Left cardiac atrium (tissue), 4 donors: ENCODE results near the gene STX8. TPM values are rescaled to one million over a fixed set of nuclear protein-coding genes. Genes with fewer than 3 reads are reported as not detected.
"Not testable (repeated sequence)": the region's sequence is repeated elsewhere in the genome, so short reads cannot be mapped to it uniquely, and the experiment has no call there.

Experiments
- ATAC-seq, 2 donors: fragments of 200-7000 bp; cut with Tn5 transposase; one replicate each; pipeline ENCODE4 v1.9.1; 2020; ENCODE audit warnings: mild to moderate bottlenecking in 2 of 2, moderate library complexity in 2 of 2
- DNase-seq: peaks from one replicate; pipeline ENCODE4 v3.0.0-alpha.2; 2020
- intact Hi-C, 2 donors: fragments of 100-400 bp; cut with DNase I; formaldehyde crosslinking; loops; one replicate each; pipeline versions ENCODE4 v1.14.1 to v1.15.1; 2022 to 2023
- long read RNA-seq: library from polyadenylated mRNA; unstranded; transcript quantifications from one replicate; pipeline ENCODE4 v2.0.0, GENCODE V29; 2021
- total RNA-seq, 2 donors: library from RNA; stranded (reverse); fragmentation: NEBNext Ultra II Directional; extraction: Animal tissue kit (Norgen Biotek cat#: 25700); gene quantifications; one replicate each; pipeline ENCODE4 v1.2.1, GENCODE V29; 2021
- donor health status: DM: no; HTN: yes; CAD: no.
- donor health status: DM: no; HTN: yes; CAD: no; lungs with severe emphysema.
- donor health status: DM: yes; HTN: yes; CAD: no.
- donor health status: Dilated cardiomyopathy.

The STX8 gene
- total RNA-seq = 10 to 100 TPM; 57.0 to 58.4 TPM
- long read RNA-seq, transcript STX8-201 (8 exons, 1,246 nt) = major isoform, 7 of 14 reads
- long read RNA-seq, partial matches to known transcripts = 2 of 14 reads
- long read RNA-seq, other reads (novel, unspliced or antisense) = 5 of 14 reads

DNA sequence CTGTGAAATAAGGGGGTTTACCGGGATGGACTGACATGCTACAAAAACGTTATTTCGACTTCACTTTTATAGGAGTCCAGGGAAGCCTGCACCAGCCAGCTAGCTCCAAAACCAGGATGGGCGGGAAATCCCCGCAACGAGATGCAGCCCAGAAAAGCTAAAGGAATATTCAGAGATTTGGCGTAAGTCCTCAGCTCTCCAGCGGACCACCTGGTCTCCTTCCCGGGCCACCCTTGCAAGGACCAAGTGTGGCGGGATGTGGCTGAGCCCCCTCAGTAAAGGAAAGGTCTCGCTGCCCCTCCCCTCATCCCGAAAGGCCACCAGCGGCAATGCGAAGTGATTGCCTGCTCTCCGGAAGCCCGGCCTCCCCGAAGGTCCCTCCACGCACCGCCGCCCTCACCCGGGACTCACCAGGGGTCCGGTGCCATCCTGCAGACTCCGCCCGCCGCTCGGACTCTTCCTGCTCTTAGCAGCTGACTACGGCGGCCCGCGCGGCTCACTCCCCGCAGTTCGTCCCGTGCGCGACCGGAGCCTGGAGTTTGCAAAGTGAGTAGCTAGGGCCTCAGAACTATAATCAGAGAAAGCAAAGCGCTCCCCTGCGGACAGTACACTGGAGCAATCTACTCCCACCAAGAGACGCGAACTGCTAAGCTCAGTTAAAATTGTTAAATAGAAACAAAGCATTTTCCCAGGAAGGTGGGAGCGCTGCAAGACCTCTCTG lies at the start of gene STX8:
Gene STX8 (minus strand): TSS at position 440 of the 721 bp plus-strand sequence. CDS start 12 bp downstream, at position 428.
- DNase-seq (peak; percentile 95), ATAC-seq (peak; percentile 95 to 97)
- intact Hi-C loops = no loop called here

GRCh38 chr17:9622961-9623360 lies 47.3 kb upstream of the STX8 start:
- ATAC-seq (no peak), DNase-seq (no peak)
- intact Hi-C loops = no loop called here

DNA sequence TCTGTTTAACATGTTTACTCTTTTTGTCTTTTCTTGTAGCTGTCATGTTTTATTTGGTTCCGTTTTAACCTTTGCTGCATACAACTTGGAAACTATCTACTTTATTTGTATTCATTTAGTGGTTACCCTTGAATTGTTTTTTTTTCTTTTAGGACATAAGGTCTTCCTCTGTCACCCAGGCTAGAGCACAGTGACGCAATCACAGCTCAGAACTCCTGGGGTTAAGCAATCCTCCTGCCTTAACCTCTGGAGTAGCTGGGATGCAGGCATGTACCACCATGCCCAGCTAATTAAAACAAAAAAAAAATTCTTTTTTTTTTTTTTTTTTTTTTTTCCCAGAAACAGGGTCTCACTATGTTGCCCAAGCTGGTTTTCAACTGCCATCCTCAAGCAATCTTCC lies 39.9 kb upstream of the STX8 start:
- intact Hi-C loops = no loop called here
- no peak for DNase-seq

GRCh38 chr17:9612006-9612405 lies 36.4 kb upstream of the STX8 start:
- intact Hi-C loops = no loop called here
- no peak for ATAC-seq

More for the DNA sequence above, 39.9 kb upstream of the STX8 start:
- no peak for ATAC-seq

DNA sequence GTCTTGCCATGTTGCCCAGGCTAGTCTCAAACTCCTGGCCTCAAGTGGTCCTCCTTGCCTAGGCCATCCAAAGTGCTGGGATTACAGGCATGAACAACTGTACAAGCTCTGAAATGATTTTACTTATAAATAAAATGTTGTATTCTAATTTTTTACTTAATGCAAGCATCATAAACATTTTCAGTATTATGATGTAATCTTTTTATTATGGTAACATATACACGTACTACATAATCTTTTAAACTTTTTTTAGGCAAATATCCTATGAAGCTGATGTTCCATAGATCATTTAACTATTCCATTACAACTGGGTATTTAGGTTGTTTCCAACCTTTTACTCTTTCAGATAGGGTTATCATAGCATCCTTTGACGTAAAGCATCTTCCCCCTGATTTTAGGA lies 35.9 kb upstream of the STX8 start:
- intact Hi-C loops = no loop called here
- ATAC-seq (no peak), DNase-seq (no peak)

More at GRCh38 chr17:9612006-9612405, 36.4 kb upstream of the STX8 start:
- DNase-seq = no peak

DNA sequence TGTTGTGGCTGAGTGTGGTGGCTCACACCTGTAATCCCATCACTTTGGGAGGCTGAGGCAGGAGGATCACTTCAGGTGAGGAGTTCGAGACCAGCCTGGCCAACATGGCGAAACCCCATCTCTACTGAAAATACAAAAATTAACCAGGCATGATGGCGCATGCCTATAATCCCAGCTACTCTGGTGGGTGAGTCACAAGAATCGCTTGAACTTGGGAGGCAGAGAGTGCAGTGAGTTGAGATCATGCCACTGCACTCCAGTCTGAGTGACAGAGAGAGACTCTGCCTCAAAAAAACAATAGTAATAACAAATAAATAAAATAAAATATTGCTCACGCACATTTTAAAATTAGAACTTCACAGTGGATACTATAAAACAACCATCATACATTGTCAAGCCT lies 31.4 kb upstream of the STX8 start:
- intact Hi-C loops, ATAC-seq, DNase-seq: not testable (repeated sequence)

DNA sequence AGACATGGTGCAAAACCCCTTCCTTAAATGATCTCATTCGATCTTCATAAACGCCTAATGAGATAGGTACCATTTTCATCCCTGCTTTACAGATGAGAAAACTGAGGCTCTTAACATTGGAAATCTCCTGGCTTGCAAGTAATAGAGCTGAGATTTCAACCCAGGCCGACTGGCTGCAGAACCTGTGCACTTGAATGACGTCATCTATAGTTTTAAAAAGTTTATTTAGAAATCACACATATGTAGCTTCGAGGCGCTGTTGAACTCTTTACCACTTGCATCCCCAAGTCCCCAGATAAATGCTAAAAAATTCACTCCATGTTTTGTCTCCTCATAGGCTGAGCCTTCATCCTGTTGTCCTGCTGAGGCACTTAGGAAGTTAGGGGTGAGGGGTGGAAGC lies 30.8 kb upstream of the STX8 start:
- ATAC-seq = no peak
- no peak for DNase-seq
- intact Hi-C loops = no loop called here

DNA sequence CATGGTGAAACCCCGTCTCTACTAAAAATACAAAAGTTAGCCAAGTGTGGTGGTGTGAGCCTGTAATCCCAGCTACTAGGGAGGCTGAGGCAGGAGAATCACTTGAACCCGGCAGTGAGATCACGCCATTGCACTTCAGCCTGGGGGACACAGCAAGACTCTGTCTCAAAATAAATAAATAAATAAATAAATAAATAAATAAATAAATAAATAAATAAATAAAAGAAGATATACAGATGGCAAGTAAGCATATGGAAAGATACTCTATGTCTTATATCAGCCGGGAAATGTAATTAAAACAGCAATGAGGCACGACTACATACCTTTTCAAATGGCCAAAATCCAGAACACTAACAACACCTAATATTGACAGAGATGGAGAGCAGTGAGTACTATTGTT lies 29.0 kb upstream of the STX8 start:
- intact Hi-C loops, ATAC-seq, DNase-seq: not testable (repeated sequence)

- ATAC-seq (no peak), DNase-seq (no peak)
- intact Hi-C loops = no loop called here
Measured at GRCh38 chr17:9598661-9599060, 23.0 kb upstream of the STX8 start.

GRCh38 chr17:9597638-9598037 lies 22.0 kb upstream of the STX8 start:
- ATAC-seq, intact Hi-C loops, DNase-seq: not testable (repeated sequence)

DNA sequence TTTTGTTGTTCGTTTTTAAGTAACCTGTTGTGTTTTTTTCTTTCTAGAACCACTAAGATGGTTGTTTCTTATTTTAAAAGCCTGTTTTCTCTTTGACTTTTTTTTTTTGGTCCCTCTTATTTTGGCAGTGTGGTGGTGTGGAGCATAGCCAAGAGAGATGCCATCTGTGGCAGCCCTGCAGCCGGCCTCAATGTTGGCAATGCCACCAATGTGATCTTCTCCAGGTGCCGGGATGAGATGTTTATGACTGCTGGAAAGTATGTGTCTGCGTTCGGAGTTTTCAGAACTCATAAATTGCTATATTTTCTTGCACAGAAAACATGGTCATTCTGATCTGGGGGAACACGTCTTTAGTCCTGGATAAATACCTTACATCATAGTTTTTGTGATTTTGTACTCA lies 18.4 kb upstream of the STX8 start:
- no peak for DNase-seq
- no peak for ATAC-seq
- intact Hi-C loops = no loop called here

- intact Hi-C loops = no loop called here
- DNase-seq (no peak), ATAC-seq (no peak)
Measured at GRCh38 chr17:9587969-9588656, 12.5 kb upstream of the STX8 start.

DNA sequence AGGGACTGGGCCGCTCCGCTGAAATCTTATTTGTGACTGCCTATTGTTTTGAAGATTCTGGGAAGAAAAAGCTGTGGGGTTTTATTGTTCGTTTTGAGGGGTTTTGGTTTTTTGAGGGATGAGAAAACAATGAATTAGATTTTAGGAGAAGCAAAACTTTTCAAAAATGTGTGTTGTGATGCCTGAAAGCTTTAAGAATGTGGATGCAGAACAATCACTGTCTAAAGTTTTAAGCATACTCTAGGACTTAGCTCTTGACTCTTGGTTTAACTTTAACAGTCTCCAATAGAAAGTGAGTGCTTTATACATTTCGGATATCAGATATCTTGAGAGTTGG lies 1.7 kb upstream of the STX8 start:
- ATAC-seq (no peak), DNase-seq (no peak)
- intact Hi-C loops = no loop called here

- ATAC-seq (peak; percentile 86 to 95), DNase-seq (peak; percentile 85)
- intact Hi-C loops = no loop called here
Measured at GRCh38 chr17:9576521-9577372, 1.1 kb upstream of the STX8 start, which contains the start of gene CFAP52. Gene CFAP52 (plus strand): TSS chr17:9576642. CDS start chr17:9576696, 54 bp downstream.

GRCh38 chr17:9571201-9571600 lies 4.4 kb downstream of the STX8 start:
- DNase-seq (no peak), ATAC-seq (no peak)
- intact Hi-C loops = no loop called here

GRCh38 chr17:9568957-9569588 lies 6.5 kb downstream of the STX8 start:
- DNase-seq (no peak), ATAC-seq (no peak)
- intact Hi-C loops = no loop called here

GRCh38 chr17:9568004-9568403 lies 7.6 kb downstream of the STX8 start:
- intact Hi-C loops = no loop called here
- ATAC-seq = no peak
- no peak for DNase-seq

DNA sequence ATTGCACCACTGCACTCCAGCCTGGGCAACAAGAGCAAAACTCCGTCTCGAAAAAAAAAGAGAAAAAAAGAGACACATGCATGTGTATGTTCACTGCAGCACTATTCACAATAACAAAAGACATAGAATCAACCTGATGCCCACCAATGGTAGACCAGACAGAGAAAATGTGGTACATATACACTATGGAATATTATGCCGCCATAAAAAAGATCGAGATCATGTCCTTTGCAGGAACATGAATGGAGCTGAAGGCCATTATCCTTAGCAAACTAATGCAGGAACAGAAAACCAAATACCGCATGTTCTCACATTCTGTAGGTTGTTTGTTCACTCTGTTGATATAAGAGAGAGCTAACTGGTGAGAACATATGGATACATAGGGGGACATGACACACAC lies 8.9 kb downstream of the STX8 start:
- ATAC-seq, intact Hi-C loops, DNase-seq: not testable (repeated sequence)

GRCh38 chr17:9566067-9566466 lies 9.6 kb downstream of the STX8 start:
- DNase-seq (no peak), ATAC-seq (no peak)
- intact Hi-C loops = no loop called here
